Stomach (tissue), 4 donors: Measurements from ENCODE around the gene SCYGR8.

Experiments
- CTCF ChIP-seq, 7 experiments: fragments of 450-650 bp in 4 of 7; fragments of 200-600 bp in 3 of 7; sonication (generic) in 3 of 7; IDR thresholded peaks; one replicate each; pipeline ENCODE4 v1.5.1; 2016 to 2019; ENCODE audit warnings: antibody characterized with exemption in 7 of 7, control low read depth in 2 of 7, mild to moderate bottlenecking in 1 of 7
- EP300 ChIP-seq: sonication (generic); formaldehyde crosslinking; IDR thresholded peaks from one replicate; pipeline ENCODE4 v1.6.1; 2017; ENCODE audit warnings: antibody characterized with exemption
- POLR2A ChIP-seq, 4 donors: fragments of 450-650 bp; IDR thresholded peaks; one replicate each; pipeline ENCODE4 v1.6.1; 2016; ENCODE audit warnings: antibody characterized with exemption in 4 of 4, control low read depth in 2 of 4, mild to moderate bottlenecking in 1 of 4, moderate library complexity in 1 of 4

DNA sequence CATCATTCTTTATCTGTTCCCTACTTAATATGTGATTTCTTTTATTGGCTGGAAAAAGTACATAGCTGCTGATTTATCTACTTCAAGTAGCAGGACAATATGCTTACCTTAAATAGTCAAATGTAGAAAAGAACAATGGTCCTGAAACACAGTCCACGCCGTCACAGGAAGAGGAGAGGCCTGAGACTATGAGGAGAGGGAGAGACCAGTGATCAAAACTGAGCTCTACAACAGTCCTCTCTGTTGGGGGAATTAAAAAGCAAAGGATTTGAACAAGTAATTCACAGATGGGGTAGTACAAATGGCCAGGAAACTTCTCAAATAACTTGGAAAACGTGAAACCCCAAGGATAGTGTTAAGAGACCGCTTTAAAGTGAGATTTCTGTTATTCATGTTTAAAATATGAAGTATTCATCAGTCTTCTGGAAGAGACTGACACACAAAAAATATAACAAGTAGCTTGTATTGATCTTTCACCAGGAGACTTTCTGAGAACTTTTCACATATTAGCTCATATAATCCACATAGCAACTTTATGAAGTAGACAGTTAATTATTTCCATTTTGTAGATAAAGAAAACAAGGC is 20.2 kb downstream of the SCYGR8 start:
- TF ChIP-seq EP300 (no peak), CTCF (IDR thresholded peaks at IDR 0.05) (no peak), POLR2A (IDR thresholded peaks at IDR 0.05) (no peak)
